GM19328 (cell line): ENCODE measurements around the gene C1QL4.

Experiments used
- ATAC-seq: cut with Tn5 transposase; IDR thresholded peaks from one replicate; pipeline ENCODE4 v1.9.1; 2021; ENCODE audit warnings: mild to moderate bottlenecking, moderate library complexity; ENCODE audit not compliant: unreplicated experiment

Gene C1QL4

DNA sequence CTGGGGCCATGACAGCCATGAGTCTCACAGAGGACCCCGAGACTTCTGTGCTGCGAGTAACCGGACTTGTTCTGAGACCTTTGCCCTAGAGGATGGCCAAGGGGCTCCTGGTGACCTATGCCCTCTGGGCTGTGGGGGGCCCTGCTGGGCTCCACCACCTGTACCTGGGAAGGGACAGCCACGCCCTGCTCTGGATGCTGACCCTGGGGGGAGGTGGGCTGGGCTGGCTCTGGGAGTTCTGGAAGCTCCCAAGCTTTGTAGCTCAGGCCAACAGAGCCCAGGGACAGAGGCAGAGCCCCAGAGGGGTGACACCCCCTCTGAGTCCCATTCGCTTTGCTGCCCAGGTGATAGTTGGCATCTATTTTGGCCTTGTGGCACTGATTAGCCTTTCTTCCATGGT, 11.8 kb upstream of the C1QL4 start:
- ATAC-seq: no peak

DNA sequence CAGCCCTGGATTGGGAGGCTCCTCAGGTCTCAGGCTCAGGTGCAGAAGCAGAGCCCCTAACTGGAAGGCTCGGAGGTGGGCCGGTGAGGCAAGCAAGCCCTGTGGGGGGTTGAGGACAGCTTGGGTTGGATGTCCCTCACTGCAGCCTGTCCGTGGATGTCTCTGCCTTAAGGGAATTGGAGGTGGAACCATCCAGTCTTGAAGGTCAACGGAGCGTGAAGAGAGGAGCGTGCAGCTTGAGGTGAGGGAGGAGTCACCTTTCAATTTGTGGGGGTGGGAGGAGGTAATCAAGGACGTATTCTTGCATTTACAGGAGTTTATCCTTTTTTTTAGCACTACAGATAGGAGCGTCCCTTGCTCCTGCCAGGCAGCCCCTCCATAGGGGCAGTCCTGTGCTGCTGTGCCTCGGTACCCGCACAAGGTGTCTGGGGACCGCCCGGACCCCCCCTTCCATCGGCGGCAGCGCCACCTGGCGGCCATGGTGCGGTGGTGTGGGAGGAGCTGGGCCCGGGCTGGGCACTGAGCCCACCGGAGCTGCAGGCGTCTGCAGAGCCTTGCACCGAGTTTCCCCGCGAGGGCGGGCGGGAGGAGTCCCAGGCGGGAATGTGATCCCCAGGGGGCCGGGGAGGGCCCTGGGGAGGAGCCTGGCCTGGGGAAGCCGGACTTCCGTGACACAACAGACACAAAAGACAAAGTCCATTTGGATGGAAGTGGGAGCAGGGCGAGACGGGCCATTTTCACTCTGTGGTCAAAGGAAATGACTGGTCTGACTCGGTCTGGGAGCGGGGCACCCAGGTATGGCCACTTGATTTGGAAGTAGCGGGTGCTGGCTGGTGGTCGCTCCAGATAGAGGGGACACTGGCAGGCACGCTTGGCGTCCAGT, 10.6 kb upstream of the C1QL4 start:
- no peak for ATAC-seq

DNA sequence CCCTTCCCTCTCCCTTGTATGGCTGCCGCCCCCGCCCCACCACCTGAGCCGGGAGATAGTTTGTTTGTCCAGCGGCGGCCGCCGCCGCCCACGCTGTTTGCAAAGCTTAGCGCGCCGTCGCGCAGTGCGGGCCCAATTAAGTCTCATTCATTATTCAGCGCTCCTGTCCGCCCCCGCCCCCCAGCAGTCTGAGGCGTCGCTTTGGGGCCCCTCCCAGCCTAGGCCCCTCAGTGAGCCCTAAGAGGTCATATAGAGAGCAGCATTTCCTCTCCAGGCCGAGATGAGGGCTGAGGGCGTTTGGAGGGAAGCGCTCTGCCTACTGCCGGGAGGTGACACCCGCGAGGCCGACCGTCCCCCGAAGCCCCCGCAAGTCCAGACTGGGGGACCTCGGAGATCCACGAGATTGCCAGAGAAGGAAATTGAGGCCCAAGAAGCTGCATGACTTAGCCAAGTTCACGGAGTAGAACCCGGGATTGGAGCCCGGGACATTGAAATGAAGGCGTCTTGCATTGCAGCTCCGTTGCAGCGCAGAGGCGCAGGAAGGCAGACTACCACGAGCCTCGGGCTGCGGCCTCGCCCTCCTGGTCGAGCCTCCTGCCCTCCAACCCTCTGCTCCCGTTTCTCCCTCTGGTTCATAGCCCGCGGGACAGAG, 9.8 kb upstream of the C1QL4 start, which contains the start of gene DNAJC22:
TSS of gene DNAJC22 (plus strand) at position 230 of the 652 bp plus-strand sequence. CDS start 1,985 bp downstream, outside the sequence.
- no peak for ATAC-seq

DNA sequence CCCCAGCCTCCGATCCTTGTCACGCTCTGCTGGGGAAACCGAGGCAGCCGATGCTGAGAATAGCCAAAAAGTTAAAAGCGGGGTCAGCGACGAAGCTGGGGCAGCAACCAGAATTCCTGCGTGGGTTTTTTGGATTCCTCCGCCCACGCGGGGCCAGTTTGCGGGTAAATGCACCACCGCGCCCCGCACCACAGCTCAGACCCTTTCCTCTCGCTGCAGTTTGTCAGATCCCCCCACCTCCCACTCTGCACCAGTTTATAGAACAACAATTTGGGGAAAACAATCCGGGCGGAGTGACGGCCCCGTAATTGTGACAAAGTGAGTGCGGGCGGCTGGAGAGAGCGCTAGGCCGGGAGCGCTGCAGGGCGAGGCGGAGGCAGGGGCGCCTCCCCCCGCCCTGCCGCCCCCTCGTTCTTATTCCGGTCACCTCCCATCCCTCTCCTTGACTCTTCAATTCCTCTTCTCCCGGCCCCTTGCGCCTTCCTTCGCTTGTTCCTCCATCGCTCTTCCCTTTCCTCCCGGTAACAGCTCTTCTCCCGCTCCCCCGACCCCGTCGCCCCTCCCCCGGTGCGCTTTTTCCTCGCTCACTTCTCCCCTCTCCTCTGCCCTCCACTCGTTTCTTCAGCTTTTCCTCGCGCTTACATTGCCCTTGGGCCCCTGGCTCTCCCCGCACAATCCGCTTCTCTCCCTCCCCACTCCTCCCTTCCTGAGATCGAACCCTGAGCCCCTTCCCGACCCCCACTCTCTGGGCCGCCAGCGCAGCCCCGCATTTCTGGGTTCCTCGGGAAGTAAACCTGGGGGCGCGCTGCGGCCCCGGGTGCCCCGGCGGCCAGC, 9.1 kb upstream of the C1QL4 start:
- ATAC-seq: no peak

DNA sequence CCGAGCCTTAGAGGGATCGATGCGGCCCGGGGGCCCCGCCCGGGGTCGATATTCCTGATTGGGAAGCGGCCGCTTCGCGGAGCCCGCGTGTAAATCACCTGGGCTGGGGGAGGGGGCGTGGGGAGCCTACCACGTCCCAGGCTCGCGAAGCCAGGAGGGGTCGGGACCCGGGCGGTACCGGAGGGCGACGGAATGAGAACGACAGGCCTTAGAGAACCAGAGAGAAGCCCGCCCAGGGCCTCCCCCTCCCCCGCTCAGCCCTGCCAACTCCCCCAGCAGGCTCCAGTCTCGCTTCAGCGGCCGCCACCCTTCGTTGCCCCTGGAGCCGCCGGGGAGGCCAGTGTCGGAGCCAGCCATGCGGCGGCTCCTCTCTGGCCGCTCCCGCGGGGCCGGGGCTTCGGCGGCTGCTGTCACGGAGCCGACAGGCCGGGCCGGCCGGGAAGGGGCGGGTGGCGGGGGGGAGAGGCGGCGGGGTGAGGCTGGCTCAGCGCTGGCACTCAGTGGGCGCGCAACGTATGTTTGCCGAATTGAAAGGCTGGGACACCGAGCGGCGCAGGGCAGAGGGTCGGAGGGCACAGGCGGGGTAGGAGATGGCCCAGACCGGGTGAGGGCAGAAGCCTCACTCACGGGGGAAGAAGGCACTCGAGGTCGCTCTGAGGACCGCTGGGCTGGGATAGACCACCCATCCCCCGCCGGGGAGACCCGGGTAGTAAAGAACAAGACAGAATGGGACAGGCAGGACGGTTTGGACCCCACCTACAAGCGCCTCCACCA, 8.2 kb upstream of the C1QL4 start:
- ATAC-seq: no peak

DNA sequence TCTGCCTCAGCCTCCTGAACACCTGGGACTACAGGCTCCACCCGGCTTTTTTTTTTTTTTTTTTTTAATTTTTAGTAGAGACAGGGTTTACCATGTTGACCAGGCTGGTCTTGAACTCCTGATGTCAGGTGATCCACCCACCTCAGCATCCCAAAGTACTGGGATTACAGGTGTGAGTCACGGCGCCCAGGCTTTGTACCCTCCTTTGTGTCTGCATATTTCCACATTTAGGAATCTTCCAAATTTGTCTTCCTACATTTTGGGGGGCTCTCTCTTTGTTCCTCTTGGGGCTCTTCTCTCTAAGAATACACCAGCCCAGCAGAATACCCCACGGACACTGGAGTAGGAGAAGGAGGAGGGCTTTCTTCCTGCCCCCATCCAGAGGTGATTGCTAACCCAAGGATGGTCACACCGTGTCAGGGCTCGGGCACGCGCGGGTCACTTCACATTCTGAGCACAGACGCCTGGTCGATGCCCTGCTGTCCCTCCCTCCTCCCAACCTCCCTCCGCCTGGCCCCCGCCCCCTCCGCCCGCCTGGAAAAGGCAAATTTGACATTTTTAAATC, 7.6 kb upstream of the C1QL4 start:
- ATAC-seq: no peak

DNA sequence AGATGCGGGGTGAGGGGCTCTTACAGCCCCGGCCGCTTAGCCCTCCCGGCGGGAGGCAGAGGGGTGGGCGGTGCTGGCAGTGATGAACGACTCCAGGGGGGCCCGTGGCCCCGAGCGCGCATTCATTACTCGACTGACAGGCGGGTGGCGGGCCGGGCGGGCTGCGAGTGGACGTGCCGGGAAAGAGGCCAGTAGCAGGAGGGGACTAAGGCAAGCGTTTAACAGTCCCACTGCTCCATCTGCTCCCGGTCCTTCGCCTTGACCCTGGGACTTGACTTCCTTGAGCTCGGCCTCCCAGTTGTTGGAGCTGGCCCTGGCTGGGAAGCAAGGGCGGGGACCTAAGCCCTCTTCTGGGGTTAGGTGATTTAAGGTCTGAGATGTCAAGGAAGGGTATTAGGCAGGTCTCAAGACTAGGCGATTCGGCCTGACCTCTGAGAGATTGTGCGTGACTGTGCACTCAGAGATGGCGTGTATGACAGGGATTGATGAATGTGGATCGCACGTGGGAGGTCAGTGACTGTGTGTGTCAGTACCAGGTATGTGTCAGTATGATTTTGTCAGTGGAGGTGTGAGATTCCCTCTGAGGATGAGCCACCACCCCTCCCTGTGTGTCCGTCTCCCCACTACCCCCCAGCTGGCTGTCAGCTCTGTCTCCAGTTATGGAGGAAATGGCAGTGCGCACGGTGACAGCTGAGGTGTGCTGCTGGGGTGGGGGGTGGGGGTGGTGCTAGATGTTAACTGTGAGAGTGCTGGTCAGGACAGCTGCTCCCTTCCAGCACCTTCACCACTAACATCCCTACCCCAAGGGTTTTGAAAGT, 6.1 kb upstream of the C1QL4 start:
- no peak for ATAC-seq

DNA sequence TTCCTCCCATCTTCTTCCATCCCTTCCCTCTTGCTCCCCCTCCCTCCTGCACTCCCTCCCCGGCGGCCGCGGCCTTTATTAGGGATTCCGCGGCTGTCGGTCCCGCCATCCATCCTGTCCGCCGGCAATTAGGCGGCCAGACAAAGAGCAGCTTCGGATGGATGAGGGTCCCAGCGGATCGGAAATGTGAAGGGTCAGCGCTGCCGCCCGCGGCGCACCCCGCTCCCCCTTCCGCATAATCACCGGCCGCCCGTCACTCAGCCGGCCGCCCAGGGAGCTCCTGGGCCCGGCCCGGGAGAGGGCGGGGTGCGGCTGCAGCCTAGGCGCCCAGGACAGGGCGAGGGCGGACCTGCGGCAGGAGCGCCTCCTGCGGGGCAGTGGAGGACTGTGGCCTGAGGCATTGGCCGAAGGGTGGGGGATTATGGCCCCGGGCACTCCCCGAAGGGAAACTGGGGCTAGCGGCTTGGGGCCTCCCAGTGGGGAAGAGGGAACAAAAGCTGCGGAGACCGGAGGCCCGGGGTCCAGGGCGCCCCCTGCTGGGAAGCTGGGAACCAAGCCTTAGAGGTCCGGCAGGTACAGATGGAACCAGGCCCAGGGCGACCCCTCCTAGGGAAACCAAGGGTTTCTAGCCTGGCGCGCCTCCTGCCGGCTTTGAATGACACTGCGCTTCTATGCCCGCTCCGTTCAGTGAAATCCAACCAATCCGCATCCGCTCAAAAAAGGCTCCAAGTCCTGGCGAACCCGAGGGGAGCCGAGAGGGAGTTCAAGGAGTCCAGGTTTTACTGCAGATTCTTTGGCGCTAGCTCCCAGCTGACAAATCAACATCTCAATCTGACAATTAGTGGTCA, 5.3 kb upstream of the C1QL4 start:
- no peak for ATAC-seq

DNA sequence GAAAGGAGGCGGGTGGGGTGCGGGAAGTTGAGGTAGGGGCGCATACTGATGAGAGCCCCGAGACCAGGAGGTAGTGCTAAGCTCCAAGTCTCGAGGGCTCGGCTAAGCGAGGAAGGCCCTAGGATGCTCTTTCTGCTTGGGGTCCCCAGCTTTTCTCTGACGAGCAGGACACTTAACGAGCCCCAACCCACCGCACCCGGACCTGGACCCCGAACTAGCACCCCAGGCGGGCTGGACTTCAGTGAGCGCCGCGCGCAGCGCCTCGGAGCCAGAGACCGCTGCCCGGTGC, 4.7 kb upstream of the C1QL4 start:
- ATAC-seq: no peak

DNA sequence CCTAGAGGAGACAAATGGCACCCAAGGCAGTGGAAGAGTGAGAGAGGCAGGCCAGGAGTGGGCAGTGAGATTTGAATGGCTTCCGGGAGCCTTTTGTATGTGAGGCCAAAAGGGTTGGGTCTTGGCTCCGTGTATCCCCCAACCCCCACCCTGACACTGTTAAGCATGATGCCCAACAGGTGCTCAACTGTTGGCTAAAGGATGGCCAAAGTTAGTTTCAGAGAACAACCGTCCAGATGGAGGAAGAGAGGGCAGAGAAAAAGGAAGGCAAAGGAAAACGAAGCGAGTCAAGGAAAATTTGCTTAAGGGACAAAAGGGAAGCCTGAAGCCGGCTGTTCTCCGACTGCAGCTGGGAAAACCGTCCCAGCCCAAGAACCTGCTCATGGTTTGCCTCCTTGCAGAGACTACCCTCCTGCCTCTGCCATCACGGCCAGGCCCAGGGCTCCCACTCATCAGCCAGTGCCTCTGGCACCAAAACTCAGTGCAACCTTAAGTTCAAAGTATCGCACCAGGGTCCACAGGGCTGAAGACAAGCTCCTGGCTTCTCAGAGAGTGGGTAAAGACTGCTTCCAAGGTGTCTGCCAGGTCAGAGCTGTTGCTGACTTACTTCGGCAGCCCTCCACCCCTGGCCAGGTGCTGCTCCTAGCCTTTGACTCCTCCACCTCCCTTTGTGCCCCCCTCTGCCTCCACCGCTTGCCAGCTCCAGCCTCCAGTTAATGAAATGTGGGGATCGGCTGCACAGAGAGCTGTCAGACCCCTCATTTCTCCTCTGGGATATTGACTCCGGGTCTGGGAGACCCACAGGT, 4.2 kb upstream of the C1QL4 start:
- ATAC-seq: no peak

DNA sequence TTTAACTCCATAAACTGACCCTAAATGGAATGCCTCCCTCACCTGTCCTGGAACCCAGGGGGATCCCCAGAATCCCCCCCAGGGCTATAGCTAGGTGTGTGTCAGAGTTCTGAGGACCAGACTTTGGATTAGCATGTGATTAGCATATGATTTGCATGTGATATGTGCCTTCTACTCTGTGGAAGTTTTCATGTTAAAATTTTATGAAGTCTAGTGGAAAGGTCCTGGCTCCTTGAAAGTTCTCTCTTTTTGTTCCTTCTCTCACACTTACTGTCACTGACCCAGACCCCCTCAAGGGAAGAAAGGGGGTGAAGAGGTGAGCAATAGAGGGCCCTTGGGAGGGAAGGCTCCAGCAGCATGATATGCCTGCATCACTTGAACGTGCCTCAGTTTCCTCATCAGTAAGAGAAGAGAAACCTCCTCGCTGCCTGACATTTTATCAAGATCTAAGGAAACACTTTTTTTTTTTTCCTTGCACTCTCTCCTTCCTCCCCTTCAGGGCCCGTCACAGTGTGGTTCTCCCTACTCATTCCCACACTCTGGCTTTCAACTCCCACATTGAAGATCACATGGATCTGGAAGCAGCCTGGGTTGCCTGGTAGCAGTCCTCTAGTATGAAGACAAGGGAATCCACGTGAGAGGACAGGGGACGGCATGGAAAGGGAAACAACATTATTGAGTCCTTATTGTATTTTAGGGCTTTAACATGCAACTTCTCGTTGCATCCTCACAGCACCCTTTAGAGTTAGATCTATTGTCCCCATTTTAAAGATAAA, 3.3 kb upstream of the C1QL4 start:
- no peak for ATAC-seq

DNA sequence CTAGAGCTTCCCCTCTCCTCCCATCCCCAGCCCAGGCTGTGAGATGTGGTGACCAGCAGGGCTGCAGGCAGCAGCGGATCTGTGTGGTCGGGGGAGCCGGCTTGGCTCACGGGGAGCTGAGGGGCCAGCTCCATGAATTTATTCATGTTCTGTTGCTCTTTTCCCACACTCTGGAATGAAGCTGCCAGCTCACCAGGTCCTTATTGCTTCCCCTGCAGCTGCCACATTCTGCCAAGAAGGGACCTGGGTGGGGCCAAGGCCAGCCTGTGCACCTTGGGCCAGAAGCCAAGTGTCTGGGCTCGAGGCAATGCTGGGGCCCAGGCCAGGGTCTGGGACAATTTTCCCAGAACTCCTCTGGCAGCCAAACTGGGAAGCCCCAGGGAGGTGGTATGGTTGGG, 2.5 kb upstream of the C1QL4 start:
- no peak for ATAC-seq

DNA sequence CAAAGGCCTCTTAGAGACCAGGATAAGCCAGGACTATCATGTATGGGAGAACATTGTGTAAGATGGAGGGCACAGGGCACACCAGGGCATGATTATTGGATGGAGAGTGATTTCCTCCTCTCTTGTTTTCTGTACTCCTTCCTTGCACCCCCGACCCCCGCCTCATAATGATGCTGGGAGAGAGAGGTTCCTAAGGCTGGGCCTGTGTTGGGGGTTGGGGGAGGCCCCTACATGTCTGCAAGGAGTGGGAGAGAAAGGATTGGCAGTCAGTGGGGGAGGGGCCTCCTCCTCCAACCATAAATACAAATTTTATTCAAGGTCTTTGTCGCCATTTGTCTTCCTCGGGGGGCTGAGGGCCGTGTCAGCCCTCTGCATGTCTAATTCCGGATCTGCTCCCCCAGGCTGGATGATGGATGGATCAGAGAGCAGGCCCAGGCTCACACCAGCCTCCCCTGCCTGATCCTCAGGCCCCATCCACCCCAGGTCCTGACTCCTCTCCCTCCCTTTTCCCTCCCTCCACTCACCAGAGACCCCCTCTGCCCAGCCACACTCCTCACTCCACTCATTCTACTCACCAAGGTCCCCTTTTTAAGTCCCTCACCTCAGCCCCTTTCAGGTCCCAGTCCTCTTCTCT, 2.0 kb upstream of the C1QL4 start:
- ATAC-seq: no peak

DNA sequence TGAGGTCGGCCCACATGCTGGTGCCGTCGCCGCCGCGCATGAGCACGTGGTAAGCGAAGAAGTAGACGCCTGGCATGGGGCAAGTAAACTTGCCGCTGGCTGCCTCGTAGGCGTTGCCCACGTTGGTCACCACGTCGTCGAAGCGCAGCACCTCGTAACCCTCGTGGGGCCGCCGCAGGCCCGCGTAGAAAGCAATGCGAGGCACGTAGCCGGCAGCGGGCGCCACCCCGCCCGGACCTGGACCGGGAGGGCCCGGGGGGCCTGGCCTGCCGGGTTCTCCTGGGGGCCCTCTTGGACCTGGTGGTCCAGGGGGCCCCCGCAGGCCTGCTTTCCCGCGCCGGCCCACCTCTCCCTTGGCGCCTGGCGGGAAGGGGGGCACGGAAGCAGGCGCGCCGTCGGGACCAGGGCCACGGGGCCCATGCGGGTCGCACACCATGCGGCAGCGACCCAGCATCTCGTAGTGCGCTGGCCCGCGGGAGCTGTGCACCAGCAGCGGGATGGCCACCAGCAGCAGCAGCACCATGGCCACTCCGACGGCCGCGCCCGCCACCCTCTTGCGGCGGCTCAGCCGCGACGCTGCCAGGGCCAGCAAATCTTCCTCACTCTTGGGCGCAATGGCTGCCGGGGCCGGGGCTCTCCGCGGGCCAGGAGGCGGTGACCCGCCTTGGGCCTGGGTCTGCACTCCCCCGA, 888 bp downstream of the C1QL4 start:
- no peak for ATAC-seq

DNA sequence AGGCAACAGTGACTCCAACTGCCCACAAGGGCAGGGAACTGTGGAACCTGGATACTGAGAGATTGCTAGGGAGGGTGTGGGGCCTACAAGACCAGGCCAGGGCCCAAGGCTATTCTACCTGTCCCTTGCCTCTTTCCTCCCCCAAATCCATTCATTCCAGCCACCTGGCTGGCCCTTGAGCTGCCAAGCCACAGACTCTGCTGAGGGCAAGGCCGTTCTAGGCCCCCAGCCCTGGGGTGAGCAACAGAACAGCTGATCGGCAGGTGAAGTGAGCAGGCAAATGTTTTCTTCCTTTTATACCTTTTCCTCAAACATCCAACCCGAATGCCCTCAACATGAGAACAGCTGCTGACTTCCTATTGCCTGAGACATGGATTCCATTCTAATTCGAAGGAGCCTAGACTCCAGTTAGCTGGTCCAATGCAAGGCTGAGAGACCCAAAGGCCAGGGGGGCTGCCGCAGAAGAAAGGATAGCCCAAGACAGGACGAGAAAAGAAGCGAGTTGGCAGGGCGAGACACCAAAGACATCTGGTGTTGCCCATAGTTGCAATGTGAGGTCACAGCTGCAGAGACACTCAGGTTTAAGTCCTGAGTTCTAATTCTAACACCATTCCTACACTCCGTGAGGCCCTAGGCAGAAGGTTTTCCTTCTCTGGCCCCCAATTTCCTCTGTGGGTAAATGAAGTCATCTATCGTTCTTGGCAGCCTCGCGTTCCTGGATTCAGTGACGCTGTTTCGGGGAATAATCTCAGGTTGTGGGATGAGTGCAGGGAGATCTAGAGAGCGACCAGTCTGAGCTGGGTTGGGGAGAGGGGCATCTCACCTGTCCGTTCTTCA, 1.7 kb downstream of the C1QL4 start:
- ATAC-seq: no peak
